ENCODE data around the gene SEH1L. TPM values are rescaled to one million over a fixed set of nuclear protein-coding genes. Genes with fewer than 3 reads are reported as not detected.

SEH1L gene
- total RNA-seq, 2 experiments from 2014 or later = 38.0 to 43.5 TPM

GRCh38 chr18:13036622-13037320 lies 89.0 kb downstream of the SEH1L start:
- Mint-ChIP-seq H3K36me3 (peaks cover 52% of the 10 kb centered on the region), H3K4me1 (peaks cover 11% of the 10 kb centered on the region), H3K27ac (no peak overlapping the region), H3K9me3 (no peaks in the 10 kb centered on the region), H3K27me3 (no peaks in the 10 kb centered on the region), H3K4me3 (no peak overlapping the region)
- DNase-seq (no peak), ATAC-seq (ENCODE audit: low read depth) (no peak)
- POLR2A ChIA-PET = no interaction called here

Other genes with a start within 250 kb of the SEH1L start
- gene CEP76, start 245.3 kb upstream of the SEH1L start, total RNA-seq = 10 to 100 TPM; 12.4 to 14.4 TPM
- gene PSMG2, start 245.0 kb upstream of the SEH1L start, total RNA-seq = 10 to 100 TPM; 90.6 to 97.2 TPM
- gene PTPN2, start 63.8 kb upstream of the SEH1L start, total RNA-seq = 10 to 100 TPM; 64.9 to 68.1 TPM
- gene CEP192, start 43.4 kb downstream of the SEH1L start, total RNA-seq = 10 to 100 TPM; 49.8 to 50.6 TPM